ENCODE results near the gene FCRL3. TPM values are rescaled to one million over a fixed set of nuclear protein-coding genes. Genes with fewer than 3 reads are reported as not detected.
"Not testable (repeated sequence)": the region's sequence is repeated elsewhere in the genome, so short reads cannot be mapped to it uniquely, and the experiment has no call there.

Gene FCRL3, protein sequence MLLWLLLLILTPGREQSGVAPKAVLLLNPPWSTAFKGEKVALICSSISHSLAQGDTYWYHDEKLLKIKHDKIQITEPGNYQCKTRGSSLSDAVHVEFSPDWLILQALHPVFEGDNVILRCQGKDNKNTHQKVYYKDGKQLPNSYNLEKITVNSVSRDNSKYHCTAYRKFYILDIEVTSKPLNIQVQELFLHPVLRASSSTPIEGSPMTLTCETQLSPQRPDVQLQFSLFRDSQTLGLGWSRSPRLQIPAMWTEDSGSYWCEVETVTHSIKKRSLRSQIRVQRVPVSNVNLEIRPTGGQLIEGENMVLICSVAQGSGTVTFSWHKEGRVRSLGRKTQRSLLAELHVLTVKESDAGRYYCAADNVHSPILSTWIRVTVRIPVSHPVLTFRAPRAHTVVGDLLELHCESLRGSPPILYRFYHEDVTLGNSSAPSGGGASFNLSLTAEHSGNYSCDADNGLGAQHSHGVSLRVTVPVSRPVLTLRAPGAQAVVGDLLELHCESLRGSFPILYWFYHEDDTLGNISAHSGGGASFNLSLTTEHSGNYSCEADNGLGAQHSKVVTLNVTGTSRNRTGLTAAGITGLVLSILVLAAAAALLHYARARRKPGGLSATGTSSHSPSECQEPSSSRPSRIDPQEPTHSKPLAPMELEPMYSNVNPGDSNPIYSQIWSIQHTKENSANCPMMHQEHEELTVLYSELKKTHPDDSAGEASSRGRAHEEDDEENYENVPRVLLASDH
- not detected in 2 replicates for total RNA-seq (2014; rRNA removed; shearing (Covaris generic))

DNA sequence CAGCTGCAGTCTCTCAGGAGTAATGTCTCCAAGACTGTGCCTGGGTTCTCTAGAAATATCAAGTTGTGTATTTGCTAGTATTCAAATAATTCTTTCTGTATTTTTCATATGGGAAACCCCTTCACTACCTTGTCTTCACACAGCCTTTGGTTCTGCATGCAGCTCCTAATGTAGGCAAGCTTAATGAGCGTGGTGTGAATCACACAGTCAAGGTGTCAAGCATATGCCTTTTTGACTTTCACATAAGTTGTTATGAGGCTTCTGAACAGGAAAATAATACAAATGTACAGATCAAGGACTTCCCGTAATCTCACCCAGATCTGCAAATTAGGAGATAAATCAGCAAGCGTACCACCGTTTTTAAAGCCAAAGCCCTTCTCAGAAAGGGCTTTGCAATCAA lies at the start of gene FCRL3:
FCRL3 (minus strand) TSS at position 38 of the 400 bp plus-strand sequence. CDS start 280 bp downstream, outside the sequence.
- no peak for DNase-seq (ENCODE audit: low spot score)

- no peak for DNase-seq (ENCODE audit: low spot score)
Measured at GRCh38 chr1:157748262-157748817, 47.8 kb upstream of the FCRL3 start.

DNA sequence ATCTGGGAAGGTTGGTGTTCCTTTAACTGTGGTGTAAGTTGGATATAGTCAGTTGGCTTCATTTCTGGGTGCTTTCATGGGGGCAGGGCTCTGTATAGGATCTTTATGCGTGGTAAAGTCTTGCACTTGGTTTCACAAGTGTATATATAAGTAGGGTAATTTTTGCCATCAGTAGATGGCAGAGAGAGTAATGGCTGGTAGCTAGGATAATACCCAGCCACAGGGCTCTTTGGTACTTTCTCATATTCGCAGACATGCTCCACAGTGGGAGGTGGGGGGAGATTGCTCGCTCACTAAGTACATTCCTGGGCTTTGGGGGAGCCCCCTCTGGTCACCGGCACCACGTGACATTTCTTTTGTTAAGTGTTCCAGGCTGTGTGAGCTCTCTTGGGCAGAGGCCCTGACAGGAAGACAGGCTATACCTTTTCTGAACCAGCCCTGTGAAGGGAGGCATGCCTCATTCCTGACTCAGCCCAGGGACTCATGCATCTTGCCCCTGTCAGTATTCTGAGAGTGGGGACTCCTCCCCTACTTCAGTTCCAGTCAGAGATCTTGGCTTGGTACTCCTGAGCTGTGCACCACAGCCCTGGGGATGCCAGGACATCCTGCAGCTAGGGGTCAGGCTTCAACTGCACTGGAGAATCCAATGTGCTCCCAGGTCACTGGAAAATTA lies 38.8 kb upstream of the FCRL3 start:
- DNase-seq (ENCODE audit: low spot score) = no peak

GRCh38 chr1:157735991-157736390 lies 35.4 kb upstream of the FCRL3 start:
- DNase-seq (ENCODE audit: low spot score) = not testable (repeated sequence)

GRCh38 chr1:157734321-157734720 lies 33.8 kb upstream of the FCRL3 start:
- no peak for DNase-seq (ENCODE audit: low spot score)

DNA sequence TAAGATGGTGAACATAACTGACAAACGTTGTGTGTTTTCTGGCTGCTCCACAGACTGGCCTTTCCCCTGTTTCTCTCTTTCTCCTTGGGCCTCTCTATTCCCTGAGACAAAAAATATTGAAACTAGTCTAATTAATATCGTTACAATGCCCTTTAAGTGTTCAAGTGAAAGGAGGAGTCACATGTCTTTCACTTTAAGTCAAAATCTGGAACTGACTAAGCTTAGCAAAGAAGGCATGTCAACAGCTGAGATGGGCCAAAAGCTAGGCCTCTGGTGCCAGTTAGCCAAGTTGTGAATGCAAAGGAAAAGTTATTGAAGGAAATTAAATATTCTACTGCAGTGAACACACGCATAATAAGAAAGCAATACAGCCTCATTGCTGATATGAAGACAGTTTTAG lies 32.2 kb upstream of the FCRL3 start:
- no peak for DNase-seq (ENCODE audit: low spot score)

GRCh38 chr1:157725221-157725577 lies 24.6 kb upstream of the FCRL3 start:
- DNase-seq (ENCODE audit: low spot score) = no peak

DNA sequence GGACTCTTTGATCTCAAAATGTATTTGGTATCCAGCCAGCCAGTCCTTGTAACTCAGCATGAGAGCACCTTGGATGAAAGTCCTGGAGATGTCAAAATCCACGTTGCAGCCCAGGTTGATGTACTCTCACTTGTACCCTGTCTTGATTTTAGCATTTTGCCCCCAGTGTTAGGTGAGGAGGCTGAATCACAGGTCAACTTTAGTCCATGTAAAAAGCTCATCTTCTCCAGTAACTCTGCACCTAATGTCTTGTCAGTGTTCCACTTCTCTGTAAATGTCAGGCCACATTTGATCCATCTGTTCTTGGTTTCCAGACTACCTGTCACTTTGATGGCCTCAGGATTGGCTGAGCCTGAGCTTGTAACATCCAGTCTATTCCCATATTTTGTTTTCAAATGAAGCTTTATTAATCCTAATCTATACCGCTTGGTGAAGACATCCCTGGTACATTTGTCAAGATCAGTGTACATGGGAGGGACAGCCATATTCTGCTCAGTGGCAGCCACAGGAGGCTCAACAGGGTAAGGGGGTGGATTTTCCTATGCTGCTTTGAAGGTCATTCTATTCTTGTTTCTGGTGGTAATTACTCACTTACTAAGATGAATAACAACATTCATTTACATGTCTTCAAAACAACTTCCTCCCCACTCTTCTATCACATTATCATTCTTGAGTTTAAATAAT lies 24.1 kb upstream of the FCRL3 start:
- DNase-seq (ENCODE audit: low spot score) = no peak

DNA sequence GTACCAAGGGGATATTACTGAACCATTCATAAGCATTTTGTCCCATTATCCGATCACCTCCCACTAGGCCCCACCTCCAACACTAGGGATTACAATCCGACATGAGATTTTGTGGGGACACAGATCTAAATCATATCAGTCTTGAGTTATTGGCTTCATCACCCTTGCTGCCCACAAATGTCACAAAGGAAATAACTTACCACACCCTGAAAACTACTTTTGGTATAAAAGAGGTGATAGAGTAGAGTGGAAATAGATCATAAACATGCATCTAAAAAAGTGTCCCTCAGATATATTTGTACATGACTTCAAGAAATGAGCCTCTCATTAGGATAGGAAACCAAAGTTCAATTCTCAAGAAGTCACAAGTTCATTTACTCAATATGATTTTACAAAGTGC lies 22.6 kb upstream of the FCRL3 start:
- DNase-seq (ENCODE audit: low spot score) = no peak

GRCh38 chr1:157721985-157722384 lies 21.4 kb upstream of the FCRL3 start:
- no peak for DNase-seq (ENCODE audit: low spot score)

DNA sequence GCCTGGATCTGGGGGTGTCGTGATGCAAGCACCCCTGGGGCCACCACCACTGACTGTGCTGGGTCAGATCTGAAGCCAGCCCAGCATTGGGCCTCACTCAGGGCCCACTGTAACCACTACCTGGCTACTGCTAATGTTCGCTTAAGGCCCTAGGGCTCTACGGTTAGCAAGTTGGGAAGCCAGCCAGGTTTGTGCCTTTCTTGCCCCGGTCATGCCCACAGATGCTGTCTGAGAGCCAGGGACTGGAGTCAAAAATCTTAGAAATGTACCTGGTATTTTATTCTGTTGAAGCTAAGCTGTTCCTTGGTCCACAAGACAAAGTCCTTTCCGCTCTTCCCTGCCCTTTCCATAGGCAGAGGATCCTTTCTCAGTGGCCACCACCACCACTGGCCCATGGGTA lies 15.2 kb upstream of the FCRL3 start:
- no peak for DNase-seq (ENCODE audit: low spot score)

- no peak for DNase-seq (ENCODE audit: low spot score)
Measured at GRCh38 chr1:157711802-157712201, 11.2 kb upstream of the FCRL3 start.

DNA sequence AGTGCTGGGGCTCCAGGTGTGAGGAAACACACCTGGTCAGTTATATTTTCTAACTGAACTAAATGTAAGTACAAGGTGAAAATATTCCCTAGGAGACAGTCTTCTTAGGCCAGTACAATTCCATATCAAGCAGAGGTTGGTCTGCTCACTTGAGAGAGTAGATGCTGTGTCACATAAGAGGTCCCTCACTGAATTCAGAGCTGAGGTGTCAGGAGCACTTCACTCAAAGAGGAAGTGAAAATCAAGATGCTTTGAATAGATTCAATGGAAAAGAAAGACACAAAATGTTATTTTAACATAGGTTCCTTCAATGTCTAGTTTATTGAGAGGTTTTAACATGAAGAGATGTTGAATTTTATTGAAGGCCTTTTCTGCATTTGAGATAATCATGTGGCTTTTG lies 4.3 kb upstream of the FCRL3 start:
- DNase-seq (ENCODE audit: low spot score) = no peak

GRCh38 chr1:157703981-157704380 lies 3.4 kb upstream of the FCRL3 start:
- DNase-seq (ENCODE audit: low spot score) = no peak

DNA sequence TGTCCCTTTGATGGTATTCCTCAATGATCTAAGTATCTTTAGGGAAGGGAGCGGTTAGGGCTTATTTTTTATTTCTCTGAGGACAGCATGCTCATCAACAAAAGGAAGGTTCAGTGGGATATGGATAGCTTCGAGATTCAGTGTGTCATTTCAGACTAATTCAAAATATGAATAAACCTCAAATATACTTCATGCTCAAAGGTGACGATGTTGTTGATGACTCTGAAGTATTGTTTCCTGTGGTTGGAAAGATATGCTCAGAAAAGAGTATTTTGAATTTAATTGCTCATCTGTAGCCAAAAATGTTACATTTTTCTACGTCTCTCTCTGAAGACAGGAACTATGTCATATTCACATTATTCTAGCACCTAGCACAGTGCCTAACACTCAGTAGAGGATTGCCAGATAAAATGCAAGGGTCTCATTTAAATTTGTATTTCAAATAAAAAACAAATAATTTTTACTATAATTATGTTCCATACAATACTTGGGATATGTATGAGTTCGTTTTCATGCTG lies 1.8 kb upstream of the FCRL3 start:
- DNase-seq (ENCODE audit: low spot score) = no peak

- DNase-seq (ENCODE audit: low spot score) = no peak
Measured at GRCh38 chr1:157700305-157700704, 264 bp downstream of the FCRL3 start.

DNA sequence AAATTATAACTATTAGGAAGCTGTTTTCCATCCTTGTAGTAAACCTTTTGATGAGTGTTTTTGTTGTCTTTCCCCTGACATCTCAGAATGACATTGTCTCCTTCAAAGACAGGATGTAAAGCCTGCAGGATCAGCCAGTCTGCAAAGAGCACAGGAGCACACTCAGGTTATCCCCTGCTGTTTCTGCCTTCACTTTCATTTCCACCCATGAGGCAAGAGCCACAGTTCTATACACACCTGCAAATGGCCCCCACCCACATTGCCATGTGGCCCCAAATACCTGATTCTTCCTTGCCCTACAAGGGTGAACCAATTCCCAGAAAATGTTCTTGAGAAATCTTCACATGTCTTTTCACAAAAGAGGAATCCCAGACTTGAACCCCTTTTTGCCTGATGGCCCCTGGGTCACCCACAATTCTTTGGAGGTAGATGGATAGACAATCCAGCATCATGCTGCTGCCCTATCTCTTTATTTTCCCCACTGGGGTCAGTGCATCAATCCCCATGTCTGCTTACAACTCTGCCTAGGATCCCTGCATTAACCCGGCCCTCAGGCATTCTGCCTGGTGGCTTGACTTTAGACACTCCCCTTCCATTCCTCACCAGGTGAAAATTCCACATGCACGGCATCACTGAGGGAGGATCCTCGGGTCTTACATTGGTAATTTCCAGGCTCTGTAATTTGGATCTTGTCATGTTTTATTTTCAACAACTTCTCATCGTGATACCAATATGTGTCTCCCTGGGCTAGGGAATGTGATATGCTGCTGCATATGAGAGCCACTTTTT lies 2.6 kb downstream of the FCRL3 start:
- DNase-seq (ENCODE audit: low spot score) = no peak

DNA sequence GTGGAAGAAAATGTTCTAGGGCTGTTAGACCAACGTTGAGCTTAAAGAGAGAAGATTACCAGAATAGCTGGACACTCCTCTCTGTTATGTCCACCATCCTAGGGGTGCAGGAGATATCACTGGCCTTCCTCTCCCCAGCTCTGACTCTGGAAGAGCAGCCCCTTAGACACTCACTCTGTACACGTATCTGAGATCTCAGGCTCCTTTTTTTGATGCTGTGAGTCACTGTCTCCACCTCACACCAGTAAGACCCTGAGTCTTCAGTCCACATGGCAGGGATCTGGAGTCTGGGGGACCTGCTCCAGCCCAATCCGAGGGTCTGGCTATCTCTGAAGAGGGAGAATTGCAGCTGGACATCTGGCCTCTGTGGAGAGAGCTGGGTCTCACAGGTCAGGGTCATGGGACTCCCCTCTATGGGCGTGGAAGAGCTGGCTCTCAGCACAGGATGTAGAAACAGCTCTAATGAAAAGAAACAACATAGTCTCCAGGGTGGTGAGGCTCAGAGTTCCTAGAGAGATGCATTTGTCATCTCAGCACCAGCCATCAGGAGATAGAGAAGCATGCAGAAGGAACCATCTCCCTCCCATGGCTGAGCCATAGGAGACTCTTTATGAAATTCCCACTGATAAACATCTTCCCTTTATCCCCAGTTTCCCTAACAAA lies 3.5 kb downstream of the FCRL3 start:
- no peak for DNase-seq (ENCODE audit: low spot score)

DNA sequence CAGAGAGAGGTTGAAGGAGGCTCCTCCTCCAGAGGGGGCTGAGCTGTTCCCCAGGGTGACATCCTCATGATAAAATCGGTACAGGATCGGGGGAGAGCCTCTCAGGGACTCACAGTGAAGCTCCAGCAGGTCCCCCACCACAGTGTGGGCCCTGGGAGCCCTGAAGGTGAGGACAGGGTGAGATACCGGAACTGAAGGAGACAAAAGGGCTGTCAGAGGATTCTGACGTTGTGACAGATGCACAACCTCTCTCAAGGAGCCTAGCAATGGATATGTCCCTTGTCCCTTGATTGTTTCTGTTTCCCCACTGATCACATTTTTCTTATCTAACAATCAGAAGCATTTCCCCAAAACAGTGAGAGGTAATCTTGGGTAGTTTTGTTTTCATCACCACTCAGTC lies 5.2 kb downstream of the FCRL3 start:
- DNase-seq (ENCODE audit: low spot score) = no peak

GRCh38 chr1:157691285-157691920 lies 9.2 kb downstream of the FCRL3 start:
- peak; percentile 40 for DNase-seq (ENCODE audit: low spot score)
